NK-92 (cell line): ENCODE data around the gene KRT34.
"Not testable (repeated sequence)": the region's sequence is repeated elsewhere in the genome, so short reads cannot be mapped to it uniquely, and the experiment has no call there.

Source experiments
- DNase-seq: peaks from one replicate; lab custom pipeline; 2025; ENCODE audit not compliant: unreplicated experiment; lab: John Stamatoyannopoulos, UW

Gene KRT34

GRCh38 chr17:41404024-41404671, 22.0 kb upstream of the KRT34 start:
- DNase-seq: no peak

GRCh38 chr17:41403404-41404023, 21.4 kb upstream of the KRT34 start:
- DNase-seq: no peak

- DNase-seq: no peak
Observed at GRCh38 chr17:41402161-41402560, 20.1 kb upstream of the KRT34 start.

- no peak for DNase-seq
Observed at GRCh38 chr17:41396996-41397660, 15.0 kb upstream of the KRT34 start, which contains the start of gene KRT31. KRT31 (minus strand) TSS chr17:41397608; CDS start chr17:41397539, 69 bp downstream.

DNA sequence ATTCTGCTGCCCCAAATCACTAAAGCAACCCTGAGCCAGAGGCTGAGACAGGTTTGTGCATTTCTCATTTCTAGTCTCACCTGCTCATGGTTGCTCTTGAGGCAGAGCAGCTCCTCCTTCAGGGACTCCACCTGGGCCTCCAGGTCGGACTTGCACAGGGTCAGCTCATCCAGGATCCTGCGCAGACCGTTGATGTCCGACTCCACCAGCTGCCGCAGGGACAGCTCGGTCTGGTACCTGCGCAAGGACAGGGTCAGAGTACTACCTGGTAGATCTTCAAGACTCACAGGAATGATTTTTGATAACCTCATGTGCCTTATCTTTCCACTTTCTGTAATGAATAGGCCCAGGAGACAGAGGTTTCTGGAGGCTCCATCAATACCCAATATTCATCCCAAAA, 14.2 kb upstream of the KRT34 start:
- DNase-seq: no peak

DNA sequence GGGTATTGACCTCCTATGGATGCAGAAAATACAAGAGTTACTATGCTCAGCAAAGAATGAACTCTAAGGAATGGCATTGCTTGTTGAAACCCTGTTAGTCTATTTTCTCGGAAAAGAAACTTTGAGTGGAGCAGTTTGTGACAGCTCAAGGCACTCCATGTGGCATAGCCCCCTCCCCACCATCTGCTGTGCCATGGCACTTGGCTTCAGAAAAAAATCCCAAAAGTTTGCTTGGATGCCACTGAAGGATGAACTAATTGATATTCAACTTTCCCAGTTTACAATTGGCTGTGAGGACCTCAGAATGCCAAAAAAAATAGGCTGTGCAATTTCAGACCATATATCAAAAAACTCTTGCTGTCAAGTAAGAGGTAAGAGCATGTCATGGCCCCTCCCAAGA, 13.5 kb upstream of the KRT34 start:
- no peak for DNase-seq

- DNase-seq: not testable (repeated sequence)
Observed at GRCh38 chr17:41395044-41395443, 12.9 kb upstream of the KRT34 start.

GRCh38 chr17:41394254-41394996, 12.3 kb upstream of the KRT34 start:
- DNase-seq: no peak

- DNase-seq: no peak
Observed at GRCh38 chr17:41393826-41394225, 11.7 kb upstream of the KRT34 start.

GRCh38 chr17:41393294-41393693, 11.2 kb upstream of the KRT34 start:
- no peak for DNase-seq

DNA sequence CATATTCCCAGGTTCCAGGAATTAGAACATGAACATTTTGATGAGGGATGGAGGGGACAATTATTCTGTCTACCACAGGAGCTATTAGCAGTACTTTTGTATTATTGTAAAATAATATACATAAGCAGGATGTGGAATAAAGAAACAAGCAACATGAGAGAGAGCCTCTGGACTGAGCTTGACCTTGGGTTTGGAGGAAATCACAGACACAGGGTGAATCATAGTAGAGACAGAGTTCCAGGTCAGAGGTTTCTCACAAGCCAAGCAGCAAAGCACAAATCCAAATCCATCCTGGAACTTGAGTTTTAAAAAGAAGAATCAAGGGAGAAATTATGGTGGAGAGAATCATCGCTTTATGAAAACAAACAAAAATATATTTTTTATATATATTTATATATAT, 10.2 kb upstream of the KRT34 start:
- DNase-seq: no peak

DNA sequence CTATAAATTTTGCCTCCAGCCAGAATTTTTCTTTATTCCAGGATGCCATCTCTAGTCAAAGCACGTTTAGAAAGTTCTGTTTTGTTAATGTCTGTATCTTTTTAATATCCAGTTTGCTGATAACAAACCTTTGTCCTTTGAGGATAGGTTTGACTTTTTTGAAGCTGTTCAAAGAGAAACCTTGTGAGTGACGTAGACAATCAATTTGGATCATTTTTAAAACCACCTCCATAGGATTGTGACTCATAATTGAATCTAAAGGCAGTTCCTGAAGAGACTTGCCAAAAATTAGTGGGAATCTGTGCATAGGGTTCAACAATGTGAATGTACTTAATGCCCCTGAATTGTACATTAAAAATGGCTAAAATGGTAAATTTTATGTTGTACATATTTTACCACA, 9.4 kb upstream of the KRT34 start:
- DNase-seq: no peak

- no peak for DNase-seq
Observed at GRCh38 chr17:41390411-41390938, 8.4 kb upstream of the KRT34 start.

DNA sequence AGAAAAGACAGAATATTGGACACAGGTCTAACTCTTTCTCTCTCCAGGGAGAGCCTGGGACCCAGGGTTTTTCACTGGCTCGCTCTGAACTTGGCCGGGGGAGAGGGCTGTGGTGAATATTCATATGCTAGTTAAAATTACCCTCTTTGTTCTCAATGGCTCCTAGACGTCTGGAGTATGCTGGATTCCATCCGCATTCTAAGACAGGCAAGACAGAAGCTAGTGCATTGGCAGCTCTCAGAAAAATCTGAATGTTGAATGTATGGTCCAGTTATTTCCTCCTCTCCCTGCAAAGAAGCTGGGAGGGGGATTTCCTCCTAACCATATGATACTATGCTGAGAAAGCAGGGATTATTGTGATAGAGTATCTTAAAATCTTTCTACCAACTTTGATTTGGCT, 5.6 kb upstream of the KRT34 start:
- no peak for DNase-seq

DNA sequence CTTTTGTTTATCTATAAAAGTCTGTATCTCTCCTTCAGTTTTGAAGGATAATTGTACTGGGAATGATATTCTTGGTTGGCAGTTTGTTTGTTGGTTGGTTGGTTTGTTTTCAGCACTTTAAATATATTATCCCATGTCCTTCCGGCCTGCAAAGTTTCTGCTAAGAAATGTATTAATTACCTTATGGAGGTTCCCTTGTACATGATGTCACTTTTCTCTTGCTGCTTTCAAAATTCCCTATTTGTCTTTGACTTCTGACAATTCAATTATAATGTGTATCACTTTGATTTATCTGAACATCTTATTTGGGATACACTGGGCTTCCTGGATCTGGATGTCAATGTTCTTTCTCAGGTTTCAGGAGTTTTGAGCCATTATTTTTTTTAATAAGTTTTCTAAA, 4.1 kb upstream of the KRT34 start:
- DNase-seq: no peak

- no peak for DNase-seq
Observed at GRCh38 chr17:41383690-41384089, 1.6 kb upstream of the KRT34 start.

DNA sequence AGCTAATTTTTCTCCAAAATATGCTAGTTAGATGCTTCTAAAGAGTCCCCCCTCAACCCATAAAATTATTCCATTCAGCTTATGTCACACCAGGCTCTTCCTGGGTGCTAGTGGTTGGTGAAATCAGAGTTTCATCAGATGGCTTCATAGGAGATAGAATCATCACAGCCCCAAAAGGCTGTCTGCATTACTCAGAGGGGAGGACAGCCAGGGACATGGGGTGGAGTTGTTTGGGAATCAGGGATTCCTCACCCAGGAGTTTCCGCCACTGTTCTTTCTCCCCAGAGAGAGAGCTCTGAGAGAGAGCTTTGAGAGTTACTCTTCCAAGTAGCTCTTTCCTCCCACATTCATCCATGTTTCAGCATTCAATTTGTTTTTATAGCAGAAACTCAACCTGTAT, 288 bp upstream of the KRT34 start:
- no peak for DNase-seq

- not testable (repeated sequence) for DNase-seq
Observed at GRCh38 chr17:41380091-41380490, 2.0 kb downstream of the KRT34 start.

DNA sequence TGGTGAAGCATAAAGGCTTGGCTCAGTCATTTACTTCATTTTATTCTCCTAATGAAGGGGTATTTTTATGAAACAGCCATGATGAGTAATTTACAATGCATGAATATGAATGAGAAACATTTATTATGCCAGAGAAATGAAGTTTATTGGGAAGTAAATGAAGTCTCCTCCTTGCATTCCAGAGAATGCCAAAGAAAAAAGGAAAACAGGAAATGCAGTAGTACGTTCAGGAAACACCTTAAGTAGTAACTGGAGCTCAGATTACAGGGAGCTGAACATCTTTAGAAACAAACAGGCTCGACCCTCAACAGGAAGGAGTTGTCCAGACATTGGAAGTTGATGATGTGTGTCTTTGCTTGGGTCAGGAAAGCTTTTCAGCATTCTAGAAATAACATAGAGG, 4.6 kb downstream of the KRT34 start:
- DNase-seq: no peak

DNA sequence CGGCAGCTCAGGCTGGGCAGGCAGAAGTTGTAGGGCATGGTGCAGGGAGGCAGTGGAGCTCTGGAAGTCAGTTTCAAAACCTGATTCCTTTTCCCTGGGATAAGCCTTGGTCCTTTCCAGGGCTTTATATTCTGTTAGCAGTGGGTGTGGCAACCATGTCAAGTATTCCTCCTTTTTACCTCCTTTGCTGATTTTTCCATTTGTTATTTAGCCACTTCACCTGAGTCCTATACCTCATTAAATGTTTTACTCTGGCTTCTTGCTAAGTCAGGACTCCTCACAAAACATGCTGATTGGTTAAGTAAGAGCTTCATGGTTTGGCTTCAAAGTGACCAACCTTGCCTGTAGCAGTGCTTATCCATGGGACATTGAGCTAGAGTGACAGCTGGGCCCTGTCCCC, 12.4 kb downstream of the KRT34 start, which contains the start of gene KRT33B:
Gene KRT33B, minus strand, starts transcription at position 101 of the 400 bp plus-strand sequence. Its CDS starts 63 bp downstream, at position 38.
- DNase-seq: no peak

GRCh38 chr17:41369023-41369422, 13.1 kb downstream of the KRT34 start:
- no peak for DNase-seq
